Calu3 (cell line): ENCODE data around the gene EIF2S3. TPM values are rescaled to one million over a fixed set of nuclear protein-coding genes. Genes with fewer than 3 reads are reported as not detected.

Experiments
- BruUV-seq: library from RNA; stranded (reverse); fragments of 400-500 nt; replicated peaks from 2 replicates; lab custom pipeline; 2021; lab: Mats Ljungman, UMichigan
- CTCF ChIA-PET: fragments of 300-600 bp; sonication (Branson Sonifier 250); formaldehyde crosslinking; loops from one replicate; lab custom pipeline; 2022; ENCODE audit warnings: antibody characterized with exemption; lab: Charles Lee
- DNase-seq: peaks from one replicate; pipeline ENCODE4 v3.0.0; 2022
- H3K27ac Mint-ChIP-seq: one replicate; pipeline ENCODE4 v1.8.0; 2022; ENCODE audit warnings: mixed read lengths; ENCODE audit not compliant: unreplicated experiment
- H3K27me3 Mint-ChIP-seq: one replicate; pipeline ENCODE4 v1.8.0; 2022; ENCODE audit warnings: mixed read lengths; ENCODE audit not compliant: unreplicated experiment
- H3K36me3 Mint-ChIP-seq: one replicate; pipeline ENCODE4 v1.8.0; 2022; ENCODE audit warnings: mild to moderate bottlenecking, moderate library complexity, mixed read lengths; ENCODE audit not compliant: insufficient read depth, unreplicated experiment
- H3K4me1 Mint-ChIP-seq: one replicate; pipeline ENCODE4 v1.8.0; 2022; ENCODE audit warnings: mild to moderate bottlenecking, low read depth, mixed read lengths; ENCODE audit not compliant: unreplicated experiment
- H3K4me3 Mint-ChIP-seq: one replicate; pipeline ENCODE4 v1.8.0; 2022; ENCODE audit warnings: mild to moderate bottlenecking, low read depth, moderate library complexity, mixed read lengths; ENCODE audit not compliant: unreplicated experiment
- H3K9me3 Mint-ChIP-seq: one replicate; pipeline ENCODE4 v1.8.0; 2022; ENCODE audit warnings: low read depth, mixed read lengths; ENCODE audit not compliant: unreplicated experiment
- intact Hi-C: fragments of 100-400 bp; cut with micrococcal nuclease; formaldehyde crosslinking; loops from one replicate; pipeline ENCODE4 v1.10.0; 2022; ENCODE audit not compliant: unreplicated experiment
- total RNA-seq: library from RNA; stranded (reverse); gene quantifications from 2 replicates; pipeline ENCODE4 v1.2.3, GENCODE V29; 2022
- TF ChIP-seq, protein P1 (sequence below): fragments of 200-600 bp; IDR thresholded peaks from one replicate; pipeline ENCODE4 v1.8.0; 2022; ENCODE audit warnings: antibody characterized with exemption; ENCODE audit not compliant: unreplicated experiment

EIF2S3 gene
- total RNA-seq, 1 experiment from 2014 or later = 277 TPM

- Mint-ChIP-seq H3K36me3 (no peaks in the 10 kb centered on the region), H3K27me3 (no peaks in the 10 kb centered on the region), H3K4me3 (no peak overlapping the region), H3K9me3 (no peaks in the 10 kb centered on the region), H3K4me1 (no peaks in the 10 kb centered on the region), H3K27ac (no peak overlapping the region)
- DNase-seq = no peak
- TF ChIP-seq, protein P1, sequence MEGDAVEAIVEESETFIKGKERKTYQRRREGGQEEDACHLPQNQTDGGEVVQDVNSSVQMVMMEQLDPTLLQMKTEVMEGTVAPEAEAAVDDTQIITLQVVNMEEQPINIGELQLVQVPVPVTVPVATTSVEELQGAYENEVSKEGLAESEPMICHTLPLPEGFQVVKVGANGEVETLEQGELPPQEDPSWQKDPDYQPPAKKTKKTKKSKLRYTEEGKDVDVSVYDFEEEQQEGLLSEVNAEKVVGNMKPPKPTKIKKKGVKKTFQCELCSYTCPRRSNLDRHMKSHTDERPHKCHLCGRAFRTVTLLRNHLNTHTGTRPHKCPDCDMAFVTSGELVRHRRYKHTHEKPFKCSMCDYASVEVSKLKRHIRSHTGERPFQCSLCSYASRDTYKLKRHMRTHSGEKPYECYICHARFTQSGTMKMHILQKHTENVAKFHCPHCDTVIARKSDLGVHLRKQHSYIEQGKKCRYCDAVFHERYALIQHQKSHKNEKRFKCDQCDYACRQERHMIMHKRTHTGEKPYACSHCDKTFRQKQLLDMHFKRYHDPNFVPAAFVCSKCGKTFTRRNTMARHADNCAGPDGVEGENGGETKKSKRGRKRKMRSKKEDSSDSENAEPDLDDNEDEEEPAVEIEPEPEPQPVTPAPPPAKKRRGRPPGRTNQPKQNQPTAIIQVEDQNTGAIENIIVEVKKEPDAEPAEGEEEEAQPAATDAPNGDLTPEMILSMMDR = no peak
- no TSS peak for BruUV-seq
- intact Hi-C loops = no loop called here
- CTCF ChIA-PET = no interaction called here
These were observed 44.6 kb downstream of the EIF2S3 start for GRCh38 chrX:24099394-24099793.

DNA sequence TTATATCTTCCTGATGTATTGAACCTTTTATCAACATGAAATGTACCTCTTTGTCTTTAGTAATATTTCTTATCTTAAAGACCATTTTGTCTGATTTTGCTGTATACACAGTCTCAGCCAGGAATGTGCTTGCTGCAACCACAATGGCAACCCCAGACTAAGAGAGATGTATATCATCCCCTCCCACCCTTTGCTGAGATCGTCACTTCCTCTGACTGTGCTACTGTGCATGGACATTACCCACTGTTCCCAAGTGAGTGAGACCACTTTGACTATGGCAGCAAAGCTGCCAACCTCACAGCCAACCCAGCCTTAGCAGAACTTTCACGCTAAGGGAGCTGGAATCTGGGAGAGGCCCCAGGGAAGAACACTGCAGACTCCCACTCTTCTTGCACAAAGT, 46.0 kb downstream of the EIF2S3 start:
- Mint-ChIP-seq H3K27me3 (no peaks in the 10 kb centered on the region), H3K27ac (no peak overlapping the region), H3K4me3 (no peak overlapping the region), H3K36me3 (no peaks in the 10 kb centered on the region), H3K4me1 (no peaks in the 10 kb centered on the region), H3K9me3 (no peaks in the 10 kb centered on the region)
- intact Hi-C loops = no loop called here
- no TSS peak for BruUV-seq
- TF ChIP-seq, protein P1 = no peak
- DNase-seq = no peak
- CTCF ChIA-PET = no interaction called here

DNA sequence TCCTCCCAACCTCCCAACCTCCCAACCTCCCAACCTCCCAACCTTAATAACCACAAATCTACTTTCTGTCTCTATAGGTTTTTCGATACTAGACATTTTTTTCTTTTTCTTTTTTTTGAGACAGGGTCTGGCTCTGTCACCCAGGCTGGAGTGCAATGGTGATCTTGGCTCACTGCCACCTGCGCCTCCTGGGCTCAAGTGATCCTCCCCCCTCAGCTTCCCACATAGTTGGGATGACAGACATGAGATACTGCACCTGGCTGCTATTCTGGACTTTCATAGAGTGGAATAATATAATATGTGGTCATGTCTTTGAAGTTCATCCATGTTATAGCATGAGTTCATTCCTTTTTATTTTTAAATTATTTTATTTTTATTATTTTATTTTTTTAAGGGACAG, 55.3 kb downstream of the EIF2S3 start:
- no peaks in the 10 kb centered on the region for H3K9me3 Mint-ChIP-seq
- no peak overlapping the region for H3K27ac Mint-ChIP-seq
- TF ChIP-seq, protein P1 = no peak
- intact Hi-C loops = no loop called here
- H3K4me1 Mint-ChIP-seq = no peaks in the 10 kb centered on the region
- DNase-seq = no peak
- H3K36me3 Mint-ChIP-seq = no peaks in the 10 kb centered on the region
- no peaks in the 10 kb centered on the region for H3K27me3 Mint-ChIP-seq
- BruUV-seq = no TSS peak
- CTCF ChIA-PET = interaction anchor here (0.7 kb wide), 1 partner anchor 272 kb away, joined by 4 read pairs; no protein-coding TSS in a partner anchor
- no peak overlapping the region for H3K4me3 Mint-ChIP-seq

- no peak for DNase-seq
- no peaks in the 10 kb centered on the region for H3K27me3 Mint-ChIP-seq
- intact Hi-C loops = no loop called here
- H3K4me1 Mint-ChIP-seq = no peaks in the 10 kb centered on the region
- no TSS peak for BruUV-seq
- H3K9me3 Mint-ChIP-seq = no peaks in the 10 kb centered on the region
- no peak overlapping the region for H3K4me3 Mint-ChIP-seq
- H3K36me3 Mint-ChIP-seq = no peaks in the 10 kb centered on the region
- TF ChIP-seq, protein P1 = no peak
- no peak overlapping the region for H3K27ac Mint-ChIP-seq
- CTCF ChIA-PET = no interaction called here
These were observed 58.4 kb downstream of the EIF2S3 start for GRCh38 chrX:24113181-24113580.
